NCI-H82 treated with DMSO at 0.1 percent for 48 hours (cell line): ENCODE data around the gene LTBP2.

Experiments used
- DNase-seq: peaks from one replicate; lab custom pipeline; 2025; ENCODE audit not compliant: unreplicated experiment; lab: John Stamatoyannopoulos, UW

Gene LTBP2

DNA sequence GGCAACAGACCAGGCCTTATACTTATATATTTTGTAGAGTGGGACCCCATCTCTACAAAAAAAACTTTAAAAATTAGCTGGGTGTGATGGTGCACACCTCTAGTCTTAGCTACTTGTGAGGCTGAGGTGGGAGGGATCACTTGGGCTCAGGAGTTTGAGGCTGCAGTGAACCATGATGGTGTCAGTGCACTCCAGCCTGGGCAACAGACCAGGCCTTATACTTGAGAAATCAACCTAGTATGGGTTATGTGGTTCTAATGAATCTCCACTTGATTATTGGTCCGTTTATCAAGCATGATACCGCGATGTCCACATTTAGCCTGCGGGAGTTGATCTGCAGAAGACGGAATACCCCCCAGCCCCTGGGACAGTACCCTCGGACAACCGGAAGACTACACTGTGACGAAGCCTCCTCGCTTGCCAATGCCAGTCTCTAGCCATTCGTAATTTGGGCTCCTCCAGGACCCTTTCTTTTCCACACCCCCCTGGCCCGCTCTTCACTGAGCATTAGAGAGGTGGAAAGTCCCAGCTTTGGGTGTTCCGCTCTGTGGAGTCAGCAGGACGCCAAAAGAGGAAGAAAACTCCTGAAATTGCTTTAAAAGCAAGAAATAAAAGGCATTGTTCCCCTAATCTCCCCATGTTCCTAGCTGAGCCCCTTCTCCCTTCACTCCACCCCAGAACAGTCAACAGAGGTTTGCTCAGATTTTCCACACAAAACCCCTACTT is 19.4 kb downstream of the LTBP2 start:
- no peak for DNase-seq

DNA sequence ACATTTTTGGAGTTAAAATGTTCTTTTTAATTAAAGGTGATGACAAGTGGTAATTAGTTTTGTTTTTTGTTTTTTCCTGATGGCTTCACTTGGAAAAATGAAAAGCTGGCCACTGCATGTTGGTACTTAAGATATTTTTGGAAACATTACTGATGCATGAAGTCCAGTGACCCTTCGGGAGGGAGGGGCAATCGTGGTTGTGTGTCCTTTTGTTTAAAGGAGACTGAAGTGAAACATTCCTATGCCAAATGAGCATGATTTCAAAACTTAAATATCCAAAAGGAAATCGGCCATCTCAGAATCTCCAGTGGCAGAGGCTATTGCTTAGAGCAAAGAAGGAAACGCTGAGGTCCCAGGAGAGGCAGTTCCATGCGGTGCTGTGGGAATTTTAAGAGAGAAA is 20.1 kb downstream of the LTBP2 start:
- DNase-seq = no peak

DNA sequence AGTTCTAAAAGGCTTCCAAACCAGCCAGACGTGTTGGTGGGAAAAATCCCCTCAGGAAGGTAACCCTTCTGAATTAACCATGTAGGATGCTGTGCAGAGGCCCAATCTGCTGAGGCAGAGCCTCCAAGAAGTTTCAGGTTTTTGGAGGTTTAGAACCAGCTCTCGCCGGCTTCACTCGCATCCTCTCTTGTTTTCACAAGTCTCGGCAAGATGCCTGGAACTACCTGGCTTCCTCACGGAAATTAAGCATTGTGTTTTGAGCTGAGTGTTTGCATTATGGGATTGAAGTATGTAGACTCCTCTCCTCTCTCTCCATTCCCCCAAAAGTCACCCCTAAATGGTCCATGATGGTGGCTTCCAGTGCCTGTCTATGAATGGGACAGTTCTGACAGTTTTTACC is 20.6 kb downstream of the LTBP2 start:
- no peak for DNase-seq

DNA sequence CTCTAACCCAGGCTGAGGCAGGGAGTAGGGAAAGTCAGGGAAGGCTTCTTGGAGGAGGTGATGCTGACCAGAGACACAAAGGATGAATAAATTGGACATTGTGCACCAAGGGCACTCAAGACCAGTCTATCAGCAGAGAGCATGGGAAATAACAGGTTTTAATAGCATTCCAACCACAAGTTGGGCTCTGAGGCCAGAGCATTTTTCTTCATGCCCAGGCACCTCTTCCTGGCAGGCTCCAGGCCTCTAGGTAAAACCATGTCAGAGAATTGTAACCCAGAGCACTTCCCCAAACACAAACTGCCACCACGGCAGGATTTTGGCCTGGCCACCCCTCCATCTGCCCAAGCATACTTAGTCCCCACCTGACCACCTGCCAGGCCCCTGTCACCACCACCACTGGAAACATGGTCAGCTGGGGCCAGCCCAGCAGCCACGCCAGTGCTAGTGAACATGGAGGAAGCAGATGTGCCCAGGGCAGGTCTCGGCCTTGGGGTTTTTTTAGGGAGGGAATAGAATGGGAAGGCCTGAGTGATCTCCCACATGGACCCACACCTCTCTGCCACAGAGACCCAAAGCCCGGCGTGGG is 22.7 kb downstream of the LTBP2 start:
- no peak for DNase-seq

DNA sequence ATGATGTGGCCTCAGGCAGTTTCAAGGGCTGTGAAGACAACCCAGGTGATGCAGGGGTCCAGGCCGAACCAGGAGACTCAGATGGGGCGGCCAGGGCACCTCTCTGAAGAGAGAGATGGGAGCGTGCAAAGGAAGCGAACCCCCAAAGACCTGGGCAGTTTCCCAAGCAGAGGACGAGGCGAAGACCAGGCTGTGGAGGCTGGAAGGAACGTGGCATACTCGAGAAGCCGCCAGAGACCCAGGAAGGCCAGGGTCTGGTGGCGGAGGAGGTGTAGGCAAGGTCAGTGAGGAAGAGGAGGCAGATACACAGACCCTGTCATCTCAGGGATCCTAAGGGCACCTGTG is 24.7 kb downstream of the LTBP2 start:
- DNase-seq = no peak

DNA sequence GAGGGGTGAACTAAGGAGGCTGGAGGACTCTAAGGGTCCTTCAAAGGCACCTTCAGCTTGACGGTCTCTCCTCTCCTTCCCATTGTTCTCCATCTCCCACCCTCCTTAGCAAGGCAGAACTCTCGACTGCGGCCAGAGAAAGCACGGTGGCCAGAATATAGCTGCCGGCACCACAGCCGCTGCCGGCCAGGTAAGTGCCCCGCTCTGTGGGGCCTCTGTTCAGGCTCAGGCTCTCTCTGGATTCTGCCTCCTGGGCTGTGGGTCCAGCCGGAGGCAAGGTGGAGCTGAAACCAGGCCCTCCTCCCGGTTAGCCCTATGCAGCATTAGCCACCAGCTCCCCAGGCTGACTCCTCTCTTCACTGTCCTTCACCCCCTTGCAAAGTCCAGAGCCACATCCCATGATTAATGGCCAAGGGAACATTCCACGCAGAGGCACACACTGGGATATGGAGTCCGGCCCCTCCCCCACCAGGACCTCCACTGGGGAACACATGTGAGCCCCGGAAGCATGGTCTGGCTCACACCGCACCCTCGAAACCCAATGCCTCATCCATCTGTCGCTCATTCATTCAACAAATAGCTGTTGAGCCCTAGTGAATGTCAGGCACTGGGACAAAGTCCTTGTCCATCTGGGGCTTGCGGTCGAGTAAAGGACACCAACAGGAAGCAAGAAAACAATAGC is 25.2 kb downstream of the LTBP2 start:
- DNase-seq = no peak

DNA sequence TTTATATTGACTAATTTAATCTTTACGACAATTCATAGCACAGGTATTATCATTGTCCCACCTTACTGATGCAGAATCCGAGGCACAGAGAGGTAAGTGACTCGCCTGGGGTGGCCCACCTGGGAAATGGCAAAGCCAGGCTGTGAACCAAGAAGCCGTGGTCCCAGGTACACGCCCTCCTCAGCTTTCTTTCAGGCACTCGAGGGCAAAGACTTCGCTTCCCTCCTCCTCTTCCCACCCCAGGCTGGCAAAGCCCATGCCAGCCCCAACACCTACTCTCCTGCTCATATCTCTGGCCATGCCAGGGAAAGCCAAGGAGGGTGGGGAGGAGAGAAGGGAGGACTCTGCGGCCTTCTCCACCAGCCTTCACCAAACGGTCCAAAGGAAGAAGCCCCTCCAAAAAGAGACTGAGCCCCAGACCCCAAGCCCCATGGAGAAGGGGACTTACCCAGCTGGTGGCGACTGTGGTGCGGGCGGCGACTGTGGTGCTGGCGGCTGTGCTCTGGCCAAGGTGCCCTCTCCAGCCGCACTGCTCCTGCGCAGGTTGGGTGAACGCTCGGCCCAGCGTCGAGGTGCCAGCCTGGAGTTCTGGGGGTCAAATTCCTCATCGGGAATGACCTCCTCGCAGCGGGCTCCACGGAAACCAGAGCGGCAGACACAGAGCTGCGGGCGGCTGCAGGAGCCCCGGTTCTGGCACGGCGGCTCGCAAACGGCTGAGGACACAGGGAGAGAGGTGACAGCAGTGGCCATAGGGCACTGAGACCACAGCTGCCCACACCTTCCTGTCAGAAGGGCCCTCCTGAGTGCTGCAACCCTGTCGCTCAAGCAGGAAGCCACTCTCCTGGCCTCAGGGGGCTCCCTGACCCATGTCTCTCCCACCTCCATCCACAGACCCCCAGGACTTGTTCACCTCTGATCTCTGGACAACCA is 26.4 kb downstream of the LTBP2 start:
- no peak for DNase-seq

GRCh38 chr14:74584951-74585350 is 27.1 kb downstream of the LTBP2 start:
- no peak for DNase-seq

DNA sequence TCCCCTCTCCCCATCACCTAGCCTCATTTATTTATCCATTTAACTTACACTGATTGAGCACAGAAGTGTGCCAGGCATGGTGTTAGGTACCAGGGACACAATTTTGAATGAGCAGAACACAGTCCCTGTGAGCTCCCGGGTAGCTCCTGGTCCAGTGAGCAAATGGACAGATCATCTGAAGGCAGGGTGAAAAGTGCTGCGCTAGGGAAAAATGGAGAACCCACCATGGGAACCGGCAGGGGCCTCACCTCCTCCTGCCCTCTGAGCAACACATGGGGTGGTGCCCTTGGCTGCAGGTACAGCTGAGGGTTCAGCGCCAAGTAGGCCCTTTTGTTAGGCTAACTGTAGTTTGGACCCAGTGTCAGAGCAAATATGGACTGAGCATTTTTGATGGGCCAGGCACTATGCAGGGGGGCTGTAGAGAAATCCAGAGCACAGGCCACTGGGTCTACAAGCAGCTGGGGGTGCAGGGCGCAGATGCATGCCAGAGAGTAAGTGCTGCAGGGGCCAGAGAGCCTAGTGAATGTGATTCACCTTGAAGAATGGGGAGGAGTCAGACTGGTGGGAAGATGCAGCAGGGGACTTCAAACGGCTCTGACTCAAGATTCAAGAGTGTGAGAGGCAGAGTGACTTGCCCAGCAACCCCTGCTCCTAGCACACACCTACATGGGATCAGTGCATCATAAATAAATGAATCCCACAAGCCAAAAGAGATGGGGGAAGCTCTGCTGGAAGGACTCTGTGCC is 28.2 kb downstream of the LTBP2 start:
- no peak for DNase-seq

- no peak for DNase-seq
Observed at GRCh38 chr14:74582910-74583581, 29.0 kb downstream of the LTBP2 start.

GRCh38 chr14:74580275-74580672 is 31.8 kb downstream of the LTBP2 start:
- DNase-seq = no peak

GRCh38 chr14:74579447-74580274 is 32.4 kb downstream of the LTBP2 start:
- no peak for DNase-seq

GRCh38 chr14:74578479-74578878 is 33.6 kb downstream of the LTBP2 start:
- DNase-seq = no peak

GRCh38 chr14:74577948-74578275 is 34.1 kb downstream of the LTBP2 start:
- no peak for DNase-seq

- no peak for DNase-seq
Observed at GRCh38 chr14:74577247-74577947, 34.6 kb downstream of the LTBP2 start.

DNA sequence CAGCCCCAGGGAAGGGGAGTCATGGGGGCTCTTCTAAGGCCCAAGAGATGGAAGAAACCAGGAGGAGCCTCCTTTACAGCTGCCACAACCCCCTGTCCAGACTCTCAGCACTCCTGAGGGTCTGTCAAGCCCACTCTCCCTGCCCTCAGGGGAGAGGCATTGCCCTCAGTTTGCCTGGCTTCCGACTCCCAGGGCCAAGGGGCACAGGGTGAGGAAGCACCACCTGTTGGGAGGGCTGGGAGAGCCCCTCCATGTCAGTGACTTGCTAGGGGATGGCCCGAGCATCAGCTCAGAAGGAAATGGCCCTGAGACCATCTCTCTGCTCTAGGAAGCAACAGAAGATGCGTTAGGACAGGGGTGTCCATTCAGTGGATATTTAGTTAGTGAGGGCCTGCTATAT is 36.1 kb downstream of the LTBP2 start:
- DNase-seq = no peak

GRCh38 chr14:74575507-74575906 is 36.5 kb downstream of the LTBP2 start:
- DNase-seq = no peak

GRCh38 chr14:74574706-74575105 is 37.3 kb downstream of the LTBP2 start:
- DNase-seq = no peak

DNA sequence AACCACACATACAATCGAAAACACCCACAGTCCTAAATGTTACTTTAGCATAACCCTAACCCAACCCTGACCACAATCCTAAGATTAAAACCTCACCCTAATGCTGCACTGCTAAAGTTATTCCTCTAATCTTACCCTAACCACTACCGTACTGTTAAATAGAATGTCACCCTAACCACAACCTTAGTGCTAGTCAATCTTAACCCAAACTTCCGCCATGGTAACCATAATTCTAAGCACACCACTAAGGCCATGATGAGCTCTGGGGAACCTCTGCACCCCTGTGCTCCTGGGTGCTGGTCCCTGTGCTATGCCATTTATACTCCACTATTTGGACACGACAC is 38.0 kb downstream of the LTBP2 start:
- no peak for DNase-seq
